Measurements from ENCODE around the gene DCTN2.
"Not testable (repeated sequence)": the region's sequence is repeated elsewhere in the genome, so short reads cannot be mapped to it uniquely, and the experiment has no call there.

The DCTN2 gene

DNA sequence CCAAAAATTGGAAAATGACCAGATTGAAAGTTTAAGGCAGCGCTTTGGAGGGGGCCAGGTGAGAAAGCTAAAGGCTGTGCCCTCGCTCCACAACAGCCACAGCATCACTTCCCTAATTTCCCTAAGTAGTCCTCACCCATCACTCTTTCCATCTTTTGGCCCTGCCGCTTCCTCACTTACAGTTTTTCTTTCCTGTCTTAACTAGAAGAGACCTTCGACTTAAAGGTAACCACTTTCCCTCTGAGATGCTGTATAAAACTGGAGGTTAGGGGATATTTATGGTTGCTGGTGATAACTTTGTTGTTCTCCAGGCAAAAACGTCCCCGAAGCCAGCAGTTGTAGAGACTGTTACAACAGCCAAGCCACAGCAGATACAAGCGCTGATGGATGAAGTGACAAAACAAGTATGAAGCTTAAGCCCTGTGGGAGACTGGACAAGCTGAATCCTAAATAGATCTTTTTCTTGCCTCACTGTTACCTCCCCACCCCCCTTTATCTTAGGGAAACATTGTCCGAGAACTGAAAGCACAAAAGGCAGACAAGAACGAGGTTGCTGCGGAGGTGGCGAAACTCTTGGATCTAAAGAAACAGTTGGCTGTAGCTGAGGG is 31.0 kb downstream of the DCTN2 start:
- TF ChIP-seq, protein P1, sequence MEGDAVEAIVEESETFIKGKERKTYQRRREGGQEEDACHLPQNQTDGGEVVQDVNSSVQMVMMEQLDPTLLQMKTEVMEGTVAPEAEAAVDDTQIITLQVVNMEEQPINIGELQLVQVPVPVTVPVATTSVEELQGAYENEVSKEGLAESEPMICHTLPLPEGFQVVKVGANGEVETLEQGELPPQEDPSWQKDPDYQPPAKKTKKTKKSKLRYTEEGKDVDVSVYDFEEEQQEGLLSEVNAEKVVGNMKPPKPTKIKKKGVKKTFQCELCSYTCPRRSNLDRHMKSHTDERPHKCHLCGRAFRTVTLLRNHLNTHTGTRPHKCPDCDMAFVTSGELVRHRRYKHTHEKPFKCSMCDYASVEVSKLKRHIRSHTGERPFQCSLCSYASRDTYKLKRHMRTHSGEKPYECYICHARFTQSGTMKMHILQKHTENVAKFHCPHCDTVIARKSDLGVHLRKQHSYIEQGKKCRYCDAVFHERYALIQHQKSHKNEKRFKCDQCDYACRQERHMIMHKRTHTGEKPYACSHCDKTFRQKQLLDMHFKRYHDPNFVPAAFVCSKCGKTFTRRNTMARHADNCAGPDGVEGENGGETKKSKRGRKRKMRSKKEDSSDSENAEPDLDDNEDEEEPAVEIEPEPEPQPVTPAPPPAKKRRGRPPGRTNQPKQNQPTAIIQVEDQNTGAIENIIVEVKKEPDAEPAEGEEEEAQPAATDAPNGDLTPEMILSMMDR (IDR thresholded peaks at IDR 0.05; ENCODE audit: poor library complexity, severe bottlenecking) = no peak
- no peak overlapping the region for H3K27ac ChIP-seq (ENCODE audit: poor library complexity, severe bottlenecking)
- H3K27me3 ChIP-seq (ENCODE audit: insufficient read depth, poor library complexity, severe bottlenecking) = no peaks in the 10 kb centered on the region
- peaks cover 13% of the 10 kb centered on the region for H3K4me1 ChIP-seq (ENCODE audit: insufficient read depth, poor library complexity, severe bottlenecking)
- H3K9me3 ChIP-seq (ENCODE audit: severe bottlenecking) = no peaks in the 10 kb centered on the region
- no peak overlapping the region for H3K4me3 ChIP-seq (ENCODE audit: severe bottlenecking)
- ATAC-seq (ENCODE audit: low read depth) = no peak
- no peak for DNase-seq (ENCODE audit: low spot score)
- peaks cover 90% of the 10 kb centered on the region for H3K36me3 ChIP-seq (ENCODE audit: low read depth)

DNA sequence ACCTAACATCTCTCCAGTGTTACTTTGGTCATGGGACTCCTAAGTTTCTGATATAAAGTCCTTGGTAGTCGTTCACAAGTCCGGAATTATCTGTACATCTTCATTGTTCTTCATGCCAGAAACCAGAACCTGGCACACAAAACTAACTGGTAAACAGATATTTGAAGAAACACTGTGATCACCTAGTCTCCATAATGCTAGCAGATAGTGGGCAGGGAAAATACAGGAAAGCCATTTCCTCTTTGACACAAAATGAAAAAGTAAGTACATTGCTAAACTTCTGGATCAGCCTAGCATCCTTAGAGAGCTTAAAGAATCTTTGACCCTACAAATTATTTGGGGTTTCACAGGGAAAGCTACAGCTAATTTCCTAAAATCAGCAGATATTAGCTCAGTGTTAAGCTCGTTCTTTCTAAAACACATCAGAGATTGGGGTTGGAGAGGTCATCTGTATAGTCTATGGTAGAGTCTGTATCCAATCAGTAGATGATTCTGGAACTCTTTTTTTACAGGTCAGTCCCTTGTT is 31.5 kb downstream of the DCTN2 start:
- Histone ChIP-seq H3K27me3 (ENCODE audit: insufficient read depth, poor library complexity, severe bottlenecking) (no peaks in the 10 kb centered on the region), H3K27ac (ENCODE audit: poor library complexity, severe bottlenecking) (no peak overlapping the region), H3K4me1 (ENCODE audit: insufficient read depth, poor library complexity, severe bottlenecking) (peaks cover 10% of the 10 kb centered on the region), H3K36me3 (ENCODE audit: low read depth) (peaks cover 95% of the 10 kb centered on the region), H3K4me3 (ENCODE audit: severe bottlenecking) (no peak overlapping the region), H3K9me3 (ENCODE audit: severe bottlenecking) (no peaks in the 10 kb centered on the region)
- DNase-seq (ENCODE audit: low spot score) = no peak
- ATAC-seq (ENCODE audit: low read depth) = no peak
- TF ChIP-seq, protein P1 (IDR thresholded peaks at IDR 0.05; ENCODE audit: poor library complexity, severe bottlenecking) = no peak

DNA sequence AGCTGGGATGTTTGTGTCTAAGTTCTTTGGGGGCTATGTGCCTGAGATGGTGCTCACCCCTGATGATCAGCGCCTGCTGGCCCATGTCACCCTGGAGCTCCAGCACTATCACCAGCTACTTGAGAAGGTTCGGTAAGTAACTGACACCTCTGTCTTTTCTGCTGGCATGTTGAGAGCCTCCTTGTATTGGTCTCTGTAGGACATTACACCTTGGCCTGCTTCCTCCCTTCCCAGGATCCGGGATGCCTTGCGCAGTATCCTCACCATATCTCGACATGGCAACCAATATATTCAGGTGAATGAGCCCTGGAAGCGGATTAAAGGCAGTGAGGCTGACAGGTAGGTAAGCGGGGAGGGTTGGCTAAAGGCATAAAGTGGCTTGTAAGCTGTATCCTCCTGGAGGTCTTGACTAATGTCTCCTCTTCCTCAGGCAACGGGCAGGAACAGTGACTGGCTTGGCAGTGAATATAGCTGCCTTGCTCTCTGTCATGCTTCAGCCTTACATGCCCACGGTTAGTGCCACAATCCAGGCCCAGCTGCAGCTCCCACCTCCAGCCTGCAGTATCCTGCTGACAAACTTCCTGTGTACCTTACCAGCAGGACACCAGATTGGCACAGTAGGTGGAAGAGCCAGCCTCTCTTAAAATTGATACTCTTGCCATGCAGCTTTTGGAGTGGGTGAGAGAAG is 32.1 kb downstream of the DCTN2 start:
- no peak overlapping the region for H3K27ac ChIP-seq (ENCODE audit: poor library complexity, severe bottlenecking)

DNA sequence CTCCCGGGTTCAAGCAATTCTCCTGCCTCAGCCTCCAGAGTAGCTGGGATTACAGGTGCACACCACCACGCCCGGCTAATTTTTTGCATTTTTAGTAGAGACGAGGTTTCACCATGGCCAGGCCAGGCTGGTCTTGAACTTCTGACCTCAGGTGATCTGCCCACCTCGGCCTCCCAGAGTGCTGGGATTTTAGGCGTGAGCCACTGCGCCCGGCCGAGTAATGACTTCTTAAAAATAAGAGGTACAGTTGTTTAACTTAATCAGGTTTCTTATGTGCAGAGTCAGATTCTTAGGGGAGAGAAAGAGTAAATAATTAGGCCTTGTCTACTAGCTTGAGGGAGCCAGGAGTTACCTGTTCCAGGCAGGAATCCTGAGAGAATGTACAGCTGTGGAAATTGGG is 32.7 kb downstream of the DCTN2 start:
- H3K27me3 ChIP-seq (ENCODE audit: insufficient read depth, poor library complexity, severe bottlenecking) = not testable (repeated sequence)
- peaks cover 17% of the 10 kb centered on the region for H3K4me1 ChIP-seq (ENCODE audit: insufficient read depth, poor library complexity, severe bottlenecking)

More for the DNA sequence above, 32.1 kb downstream of the DCTN2 start:
- no peaks in the 10 kb centered on the region for H3K9me3 ChIP-seq (ENCODE audit: severe bottlenecking)
- TF ChIP-seq, protein P1 (IDR thresholded peaks at IDR 0.05; ENCODE audit: poor library complexity, severe bottlenecking) = no peak
- no peaks in the 10 kb centered on the region for H3K27me3 ChIP-seq (ENCODE audit: insufficient read depth, poor library complexity, severe bottlenecking)
- H3K4me3 ChIP-seq (ENCODE audit: severe bottlenecking) = no peak overlapping the region
- H3K36me3 ChIP-seq (ENCODE audit: low read depth) = peaks cover 98% of the 10 kb centered on the region
- ATAC-seq (ENCODE audit: low read depth) (no peak; the same call in 2 of the 3 replicates), DNase-seq (ENCODE audit: low spot score) (no peak)
- H3K4me1 ChIP-seq (ENCODE audit: insufficient read depth, poor library complexity, severe bottlenecking) = peaks cover 11% of the 10 kb centered on the region

DNA sequence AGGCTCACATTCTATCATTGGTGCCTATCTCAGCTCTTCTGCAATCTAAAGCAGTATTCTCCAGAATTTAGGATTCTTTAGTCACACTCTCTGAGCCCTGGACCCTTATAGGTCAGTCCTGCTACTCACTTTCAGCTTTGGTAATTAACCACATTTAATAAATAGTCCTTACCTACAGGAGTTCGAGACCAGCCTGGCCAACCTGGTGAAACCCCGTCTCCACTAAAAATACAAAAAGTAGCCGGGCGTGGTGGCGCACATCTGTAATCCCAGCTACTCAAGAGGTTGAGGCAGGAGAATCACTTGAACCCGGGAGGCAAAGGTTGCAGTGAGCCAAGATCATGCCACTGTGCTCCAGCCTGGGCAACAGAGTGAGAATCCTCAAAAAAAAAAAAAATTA is 33.3 kb downstream of the DCTN2 start:
- Histone ChIP-seq H3K36me3 (ENCODE audit: low read depth) (peaks cover 98% of the 10 kb centered on the region), H3K4me1 (ENCODE audit: insufficient read depth, poor library complexity, severe bottlenecking) (peaks cover 14% of the 10 kb centered on the region)
- not testable (repeated sequence) for H3K9me3 ChIP-seq (ENCODE audit: severe bottlenecking); H3K27ac ChIP-seq (ENCODE audit: poor library complexity, severe bottlenecking); ATAC-seq (ENCODE audit: low read depth); H3K27me3 ChIP-seq (ENCODE audit: insufficient read depth, poor library complexity, severe bottlenecking); H3K4me3 ChIP-seq (ENCODE audit: severe bottlenecking); DNase-seq (ENCODE audit: low spot score)

More for the DNA sequence above, 32.7 kb downstream of the DCTN2 start:
- not testable (repeated sequence) for H3K4me3 ChIP-seq (ENCODE audit: severe bottlenecking); H3K27ac ChIP-seq (ENCODE audit: poor library complexity, severe bottlenecking); DNase-seq (ENCODE audit: low spot score); ATAC-seq (ENCODE audit: low read depth); H3K9me3 ChIP-seq (ENCODE audit: severe bottlenecking)
- H3K36me3 ChIP-seq (ENCODE audit: low read depth) = peaks cover 98% of the 10 kb centered on the region
